Testis (tissue), 2 donors: Measurements from ENCODE around the gene GTSE1.

Source experiments
- POLR2A ChIP-seq: fragments of 450-650 bp; IDR thresholded peaks from one replicate; pipeline ENCODE4 v1.6.1; 2017; ENCODE audit warnings: antibody characterized with exemption, mild to moderate bottlenecking, moderate library complexity
- TF ChIP-seq, protein P1 (sequence below), 3 experiments: fragments of 450-650 bp in 2 of 3; fragments of 200-600 bp in 1 of 3; sonication (generic) in 1 of 3; IDR thresholded peaks; one replicate each; pipeline ENCODE4 v1.5.1; 2016 to 2019; ENCODE audit warnings: antibody characterized with exemption in 3 of 3, mild to moderate bottlenecking in 2 of 3, moderate library complexity in 1 of 3

DNA sequence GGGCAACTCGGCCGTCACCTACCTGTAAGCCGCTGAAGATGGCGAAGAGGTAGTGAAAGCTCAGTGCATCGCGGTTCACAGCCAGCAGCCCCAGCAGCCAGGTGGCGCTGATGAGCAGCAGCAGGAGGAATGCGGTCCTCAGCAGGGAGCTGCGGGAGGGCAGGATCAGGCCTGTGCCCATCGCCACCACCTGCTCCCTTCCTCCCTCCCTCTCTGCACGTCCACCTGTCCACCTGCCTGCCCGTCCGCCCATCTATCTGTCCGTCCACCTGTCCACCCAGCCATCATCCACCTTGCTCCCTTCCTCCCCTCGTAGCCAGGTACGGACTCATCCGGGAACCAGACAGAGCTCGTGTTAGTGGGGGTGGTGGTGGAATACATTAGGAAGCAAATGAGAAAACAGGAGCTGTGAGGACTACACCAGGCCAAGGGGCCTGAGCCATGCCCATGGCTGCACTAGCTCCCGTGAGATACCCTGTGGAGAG lies 71.1 kb downstream of the GTSE1 start:
- no peak for TF ChIP-seq POLR2A
- TF ChIP-seq, protein P1, sequence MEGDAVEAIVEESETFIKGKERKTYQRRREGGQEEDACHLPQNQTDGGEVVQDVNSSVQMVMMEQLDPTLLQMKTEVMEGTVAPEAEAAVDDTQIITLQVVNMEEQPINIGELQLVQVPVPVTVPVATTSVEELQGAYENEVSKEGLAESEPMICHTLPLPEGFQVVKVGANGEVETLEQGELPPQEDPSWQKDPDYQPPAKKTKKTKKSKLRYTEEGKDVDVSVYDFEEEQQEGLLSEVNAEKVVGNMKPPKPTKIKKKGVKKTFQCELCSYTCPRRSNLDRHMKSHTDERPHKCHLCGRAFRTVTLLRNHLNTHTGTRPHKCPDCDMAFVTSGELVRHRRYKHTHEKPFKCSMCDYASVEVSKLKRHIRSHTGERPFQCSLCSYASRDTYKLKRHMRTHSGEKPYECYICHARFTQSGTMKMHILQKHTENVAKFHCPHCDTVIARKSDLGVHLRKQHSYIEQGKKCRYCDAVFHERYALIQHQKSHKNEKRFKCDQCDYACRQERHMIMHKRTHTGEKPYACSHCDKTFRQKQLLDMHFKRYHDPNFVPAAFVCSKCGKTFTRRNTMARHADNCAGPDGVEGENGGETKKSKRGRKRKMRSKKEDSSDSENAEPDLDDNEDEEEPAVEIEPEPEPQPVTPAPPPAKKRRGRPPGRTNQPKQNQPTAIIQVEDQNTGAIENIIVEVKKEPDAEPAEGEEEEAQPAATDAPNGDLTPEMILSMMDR (IDR thresholded peaks at IDR 0.05): peak; percentile 67 to 85 (median 71)
